K562 (cell line): ENCODE measurements around the gene NOL4L. TPM values are rescaled to one million over a fixed set of nuclear protein-coding genes. Genes with fewer than 3 reads are reported as not detected.

Experiments used
- HMG20B ChIP-seq: fragments of 250-450 bp; sonication (Bioruptor Pico); IDR thresholded peaks from 2 replicates; pipeline ENCODE4 v1.5.0; 2021; ENCODE audit warnings: mild to moderate bottlenecking
- MBD1 ChIP-seq: fragments of 250-450 bp; sonication (Bioruptor Pico); IDR thresholded peaks from 2 replicates; pipeline ENCODE4 v1.8.0; 2022; ENCODE audit warnings: inconsistent platforms
- MYBL2 ChIP-seq, 2 experiments: fragments of 450-650 bp in 1 of 2; sonication (generic) in 1 of 2; formaldehyde crosslinking in 1 of 2; IDR thresholded peaks; 2 replicates each; pipeline versions ENCODE4 v1.6.1 to v1.8.1; 2017 to 2022; ENCODE audit warnings: borderline replicate concordance in 1 of 2, inconsistent platforms in 1 of 2, low read depth in 1 of 2, mild to moderate bottlenecking in 1 of 2, missing genetic modification reagents in 1 of 2, moderate library complexity in 1 of 2
- NUFIP1 ChIP-seq: fragments of 450-650 bp; IDR thresholded peaks from 2 replicates; pipeline ENCODE4 v1.6.1; 2018; ENCODE audit not compliant: partially characterized antibody
- SIRT6 ChIP-seq: IDR thresholded peaks from one replicate; pipeline ENCODE4 v1.6.1; 2012; ENCODE audit warnings: low read depth, mild to moderate bottlenecking, control low read depth, inconsistent platforms, low read length, moderate library complexity
- SLC30A9 ChIP-seq: fragments of 250-450 bp; sonication (Bioruptor Pico); IDR thresholded peaks from 2 replicates; pipeline ENCODE4 v1.8.0; 2022; ENCODE audit warnings: mild to moderate bottlenecking, moderate library complexity
- UBTF ChIP-seq, 2 experiments: IDR thresholded peaks; 2 replicates each; pipeline ENCODE4 v1.6.1; 2012; ENCODE audit warnings: improper control_type of control experiment in 2 of 2, low read depth in 2 of 2, low read length in 2 of 2, borderline replicate concordance in 1 of 2
- polyA plus RNA-seq, 8 experiments: library from polyadenylated mRNA; depleted of rRNA in 4 of 8; stranded (reverse) in 5 of 8; unstranded in 3 of 8; fragments of >200 nt; fragmentation: Nextera tagmentation in 2 of 8; fragmentation: Illumina TruSeq in 1 of 8; extraction: Ambion mirVana in 2 of 8; extraction: Trizol in 1 of 8; gene quantifications; 2 replicates each; pipeline versions ENCODE4 v1.2.1 to v1.2.3, GENCODE V29; 2011 to 2014; ENCODE audit warnings: inconsistent platforms in 1 of 8, missing spikeins in 1 of 8
- total RNA-seq, 7 experiments: library from RNA; depleted of rRNA in 6 of 7; stranded (reverse); fragments of >200 nt in 6 of 7; fragmentation: Illumina TruSeq in 2 of 7; extraction: Trizol in 2 of 7; gene quantifications; 2 replicates each; pipeline versions ENCODE4 v1.2.1 to v1.2.3, GENCODE V29; 2011 to 2021; ENCODE audit warnings: low replicate concordance in 1 of 7

Gene NOL4L
- total and polyA plus RNA-seq, 9 of the 15 experiments (the other 6 are each of a cell fraction or from before 2014, with no cell fraction given): 5.1 to 36.2 (median 13.6) TPM

- TF ChIP-seq UBTF (IDR thresholded peaks at IDR 0.05; ENCODE audit: borderline replicate concordance in 1 of 2, low read depth in 2 of 2, low read length in 2 of 2) (no peak), NUFIP1 (no peak), HMG20B (CRISPR knock-in tag) (no peak), SIRT6 (no peak), MBD1 (no peak), SLC30A9 (no peak), MYBL2 (IDR thresholded peaks at IDR 0.05; ENCODE audit: low read depth) (no peak), MYBL2 (CRISPR knock-in tag; IDR thresholded peaks at IDR 0.05; ENCODE audit: borderline replicate concordance) (no peak)
Measured at GRCh38 chr20:32404017-32404416, 181.1 kb downstream of the NOL4L start (continued).
